AG04450 (cell line): Measurements from ENCODE around the gene TMEM232. TPM values are rescaled to one million over a fixed set of nuclear protein-coding genes. Genes with fewer than 3 reads are reported as not detected.

Experiments
- CTCF ChIA-PET: fragments of 300-600, 350-600 bp; formaldehyde crosslinking; extraction: SDS; loops from one replicate; lab custom pipeline; 2022; ENCODE audit warnings: antibody characterized with exemption, inconsistent platforms; lab: Charles Lee
- POLR2A ChIA-PET: fragments of 350-600 bp; formaldehyde crosslinking; extraction: SDS; loops from one replicate; lab custom pipeline; 2021; ENCODE audit warnings: antibody characterized with exemption, inconsistent platforms; lab: Yijun Ruan, JAX
- DNase-seq: peaks from one replicate; pipeline ENCODE4 v3.0.0-alpha.2; 2011; ENCODE audit warnings: low read depth, low spot score
- H3K27ac ChIP-seq: one replicate; pipeline ENCODE4 v1.5.1; 2012; ENCODE audit warnings: low read depth, low read length, control low read depth
- H3K27me3 ChIP-seq: one replicate; pipeline ENCODE4 v1.6.0; 2012; ENCODE audit warnings: low read length; ENCODE audit not compliant: control insufficient read depth, insufficient read depth
- H3K4me3 ChIP-seq: 2 replicates; pipeline ENCODE4 v1.5.1; 2011; ENCODE audit warnings: mild to moderate bottlenecking, low read depth, low read length, control low read depth
- H3K9me3 ChIP-seq: 2 replicates; pipeline ENCODE4 v1.5.1; 2012; ENCODE audit warnings: low read length; ENCODE audit not compliant: control insufficient read depth, insufficient read depth
- CTCF ChIP-seq: IDR thresholded peaks from 2 replicates; pipeline ENCODE4 v1.5.1; 2011; ENCODE audit warnings: low read depth, low read length, control low read depth, inconsistent platforms
- polyA plus RNA-seq: library from polyadenylated mRNA; depleted of rRNA; stranded (reverse); fragments of >200 nt; gene quantifications from 2 replicates; pipeline ENCODE4 v1.2.3, GENCODE V29; 2011

Gene TMEM232
- polyA plus RNA-seq, 1 experiment, result 0.95 TPM

- Histone ChIP-seq H3K27me3 (no peaks in the 10 kb centered on the region), H3K27ac (no peak overlapping the region), H3K4me3 (no peak overlapping the region), H3K9me3 (no peaks in the 10 kb centered on the region)
- TF ChIP-seq CTCF, result no peak
- POLR2A ChIA-PET, result no interaction called here
- CTCF ChIA-PET, result interaction anchor here (1.2 kb wide), 1 partner anchor 1409 kb away, joined by 3 read pairs; no protein-coding TSS in a partner anchor
- DNase-seq, result peak; percentile 44
These were observed 25.7 kb upstream of the TMEM232 start for GRCh38 chr5:110751902-110752762.

- POLR2A ChIA-PET, result interaction anchor here (0.7 to 1.0 kb wide), 2 partner anchors 178 to 419 kb away, joined by 3 read pairs; no protein-coding TSS in a partner anchor
- TF ChIP-seq CTCF, result no peak
- CTCF ChIA-PET, result interaction anchor here (1.2 kb wide), 1 partner anchor 17 kb away, joined by 4 read pairs; no protein-coding TSS in a partner anchor
- H3K27me3 ChIP-seq, result no peaks in the 10 kb centered on the region
- no peaks in the 10 kb centered on the region; the same call in 1 of the 2 replicates for H3K9me3 ChIP-seq
- H3K27ac ChIP-seq, result peak within 1 kb of the TSS; percentile 77
- peak; percentile 41 for DNase-seq
- H3K4me3 ChIP-seq, result peak within 1 kb of the TSS; percentile 82
These were observed 12.6 kb upstream of the TMEM232 start, which contains the start of gene SLC25A46 for GRCh38 chr5:110738812-110739651. Gene SLC25A46, plus strand, starts transcription at chr5:110739007. Its CDS starts 113 bp downstream, at chr5:110739120.

- ChIA-PET POLR2A (interaction anchor here (0.7 kb wide), 1 partner anchor 178 kb away, joined by 3 read pairs; no protein-coding TSS in a partner anchor), CTCF (interaction anchor here (1.2 kb wide), 1 partner anchor 18 kb away, joined by 4 read pairs; no protein-coding TSS in a partner anchor)
- TF ChIP-seq CTCF, result no peak
- H3K9me3 ChIP-seq, result no peaks in the 10 kb centered on the region; the same call in 1 of the 2 replicates
- H3K27me3 ChIP-seq, result no peaks in the 10 kb centered on the region
- no peak overlapping the region for H3K27ac ChIP-seq
- peak overlapping the region; percentile 82 for H3K4me3 ChIP-seq
- DNase-seq, result no peak
These were observed 12.0 kb upstream of the TMEM232 start for GRCh38 chr5:110738503-110738811.

GRCh38 chr5:110736753-110737152, 10.3 kb upstream of the TMEM232 start:
- Histone ChIP-seq H3K9me3 (no peaks in the 10 kb centered on the region; the same call in 1 of the 2 replicates), H3K4me3 (no peak overlapping the region), H3K27me3 (no peaks in the 10 kb centered on the region), H3K27ac (no peak overlapping the region)
- no peak for TF ChIP-seq CTCF
- POLR2A ChIA-PET, result no interaction called here
- no peak for DNase-seq
- CTCF ChIA-PET, result interaction anchor here (0.6 to 1.0 kb wide), 3 partner anchors 10 to 541 kb away, joined by 3 to 4 read pairs (median 3); partner anchors contain the start of gene TMEM232
